Naive thymus-derived CD4-positive, alpha-beta T cell (primary cell): ENCODE measurements around the gene HMX1. TPM values are rescaled to one million over a fixed set of nuclear protein-coding genes. Genes with fewer than 3 reads are reported as not detected.

Experiments
- ATAC-seq: fragments of 150-1000 bp; cut with Tn5 transposase; 2 replicates; pipeline ENCODE4 v1.10.0; 2021; ENCODE audit warnings: mild to moderate bottlenecking, moderate library complexity
- CTCF ChIA-PET: fragments of 350-600 bp; sonication (Branson Sonifier 250); formaldehyde crosslinking; loops from one replicate; lab custom pipeline; 2021; ENCODE audit warnings: antibody characterized with exemption; lab: Charles Lee
- POLR2A ChIA-PET: fragments of 350-600 bp; sonication (Branson Sonifier 250); formaldehyde crosslinking; loops from one replicate; lab custom pipeline; 2021; ENCODE audit warnings: antibody characterized with exemption, inconsistent platforms; lab: Charles Lee
- DNase-seq, 9 donors: peaks; one replicate each; pipeline versions ENCODE4 v3.0.0 to v3.0.0-alpha.2; 2020 to 2022; ENCODE audit warnings: mixed read lengths in 1 of 9
- H3K27ac ChIP-seq: one replicate; pipeline ENCODE4 v1.7.0; 2013; ENCODE audit warnings: mild to moderate bottlenecking, low read depth, low read length, moderate library complexity
- H3K27me3 ChIP-seq, 2 donors: one replicate each; pipeline ENCODE4 v1.7.0; 2013; ENCODE audit warnings: low read length in 2 of 2, mild to moderate bottlenecking in 2 of 2, moderate library complexity in 2 of 2; ENCODE audit not compliant: control insufficient read depth in 2 of 2, insufficient read depth in 2 of 2
- H3K36me3 ChIP-seq, 3 experiments: 1 replicate in 2 of 3; 2 replicates in 1 of 3; pipeline ENCODE4 v1.7.0; 2013; ENCODE audit warnings: low read length in 3 of 3, mild to moderate bottlenecking in 3 of 3, moderate library complexity in 1 of 3; ENCODE audit not compliant: insufficient read depth in 3 of 3, control insufficient read depth in 2 of 3
- H3K4me1 ChIP-seq, 2 donors: one replicate each; pipeline ENCODE4 v1.7.0; 2013; ENCODE audit warnings: low read length in 2 of 2, mild to moderate bottlenecking in 2 of 2, moderate library complexity in 1 of 2; ENCODE audit not compliant: control insufficient read depth in 2 of 2, insufficient read depth in 2 of 2
- H3K4me3 ChIP-seq: 2 replicates; pipeline ENCODE4 v1.7.0; 2013; ENCODE audit warnings: mild to moderate bottlenecking, low read length
- H3K9me3 ChIP-seq, 3 experiments: 1 replicate in 2 of 3; 2 replicates in 1 of 3; pipeline ENCODE4 v1.7.0; 2013; ENCODE audit warnings: low read length in 3 of 3; ENCODE audit not compliant: control insufficient read depth in 2 of 3
- H3K27ac Mint-ChIP-seq, 9 donors: one replicate each; pipeline ENCODE4 v1.8.0; 2020 to 2022; ENCODE audit warnings: mixed read lengths in 9 of 9, mild to moderate bottlenecking in 8 of 9, moderate library complexity in 5 of 9, inconsistent platforms in 2 of 9
- H3K27me3 Mint-ChIP-seq, 5 donors: one replicate each; pipeline ENCODE4 v1.8.0; 2021 to 2022; ENCODE audit warnings: mixed read lengths in 5 of 5, mild to moderate bottlenecking in 1 of 5
- H3K36me3 Mint-ChIP-seq, 5 donors: one replicate each; pipeline ENCODE4 v1.8.0; 2020 to 2022; ENCODE audit warnings: mixed read lengths in 5 of 5, mild to moderate bottlenecking in 3 of 5, inconsistent platforms in 1 of 5
- H3K4me1 Mint-ChIP-seq, 7 donors: one replicate each; pipeline ENCODE4 v1.8.0; 2020 to 2022; ENCODE audit warnings: mixed read lengths in 7 of 7, mild to moderate bottlenecking in 3 of 7, inconsistent platforms in 1 of 7
- H3K4me3 Mint-ChIP-seq, 10 donors: one replicate each; pipeline ENCODE4 v1.8.0; 2020 to 2022; ENCODE audit warnings: mild to moderate bottlenecking in 10 of 10, mixed read lengths in 10 of 10, moderate library complexity in 6 of 10, inconsistent platforms in 2 of 10
- H3K9me3 Mint-ChIP-seq, 11 donors: one replicate each; pipeline ENCODE4 v1.8.0; 2020 to 2022; ENCODE audit warnings: mixed read lengths in 11 of 11, mild to moderate bottlenecking in 4 of 11, inconsistent platforms in 1 of 11, moderate library complexity in 1 of 11
- intact Hi-C, 2 donors: fragments of 100-400 bp; cut with micrococcal nuclease; formaldehyde crosslinking; loops; one replicate each; pipeline ENCODE4 v1.15.1; 2023
- polyA plus RNA-seq, 2 donors: library from polyadenylated mRNA; unstranded; fragments of 300-500 nt; fragmentation: Illumina TruSeq; gene quantifications; one replicate each; pipeline ENCODE4 v1.2.3, GENCODE V29; 2021
- total RNA-seq, 6 experiments: library from RNA in 5 of 6; stranded (reverse) in 5 of 6; gene quantifications; 1 replicate in 5 of 6; 2 replicates in 1 of 6; pipeline ENCODE4 v1.2.3 and lab custom pipeline; 2021 to 2026

Gene HMX1
- total and polyA plus RNA-seq, 7 experiments from 2014 or later = not detected

DNA sequence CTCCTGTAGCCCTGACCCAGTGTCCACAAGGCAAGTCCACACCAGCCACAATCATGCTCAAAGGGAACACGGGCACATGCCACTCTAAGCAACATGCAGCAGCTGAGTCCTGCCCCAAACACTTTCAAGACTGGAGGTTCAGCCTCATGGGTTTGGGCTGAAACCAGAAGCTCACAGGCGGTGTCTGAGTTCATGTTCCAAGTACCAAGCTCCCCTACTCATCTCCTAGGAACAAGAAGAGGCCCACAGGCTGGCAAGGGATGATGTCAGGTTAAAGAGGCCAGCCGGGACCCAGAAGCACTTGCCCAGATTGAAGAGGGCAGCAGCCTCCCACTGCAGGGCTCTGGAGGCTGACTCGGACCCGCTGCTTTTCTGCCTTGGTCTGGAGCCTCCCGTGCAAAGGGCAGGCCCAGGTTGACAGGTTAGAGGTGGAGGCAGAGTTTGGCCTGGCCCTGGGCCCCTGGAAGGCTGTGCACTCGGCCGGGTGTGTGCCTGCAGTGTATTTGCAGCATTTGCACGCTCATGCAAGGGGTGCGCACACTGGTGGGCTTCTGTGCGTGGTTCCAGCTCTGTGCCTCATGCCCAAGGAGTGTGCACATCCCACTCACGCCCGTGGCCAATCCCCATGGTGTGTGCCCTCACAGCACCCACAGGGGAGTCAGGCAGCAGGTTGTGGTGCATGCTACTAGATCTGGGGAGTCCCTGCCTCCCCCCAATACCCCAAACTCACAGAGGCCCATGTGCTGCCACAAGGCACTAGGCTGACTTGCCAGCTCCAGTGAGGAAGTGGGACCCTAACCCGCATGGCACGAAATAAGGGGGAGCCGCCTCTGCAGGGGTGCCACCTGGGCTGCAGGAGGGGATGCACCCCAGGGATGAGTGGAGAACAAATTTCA is 2.4 kb downstream of the HMX1 start:
- Mint-ChIP-seq H3K27me3 (peaks cover 45 to 76% (median 68%) of the 10 kb centered on the region in 5 donors), H3K27ac (peak overlapping the region in 1 of 9 donors; percentile 24), H3K36me3 (peaks cover 0 to 6% (median 0%) of the 10 kb centered on the region in 5 donors), H3K4me1 (peaks cover 0 to 19% (median 10%) of the 10 kb centered on the region in 7 donors), H3K4me3 (peak overlapping the region in 2 of 10 donors; percentile 16 to 23), H3K9me3 (peaks cover 0 to 4% (median 0%) of the 10 kb centered on the region in 11 donors)
- ATAC-seq (no peak), DNase-seq (no peak)
- intact Hi-C loops = no loop called here
- H3K4me1 ChIP-seq = no peaks in the 10 kb centered on the region
- peaks cover 0 to 3% of the 10 kb centered on the region in 2 donors for H3K27me3 ChIP-seq
- H3K4me3 ChIP-seq = no peak overlapping the region
- no peaks in the 10 kb centered on the region for H3K9me3 ChIP-seq
- CTCF ChIA-PET = no interaction called here
- POLR2A ChIA-PET = no interaction called here
- H3K27ac ChIP-seq = no peak overlapping the region
- no peaks in the 10 kb centered on the region for H3K36me3 ChIP-seq

DNA sequence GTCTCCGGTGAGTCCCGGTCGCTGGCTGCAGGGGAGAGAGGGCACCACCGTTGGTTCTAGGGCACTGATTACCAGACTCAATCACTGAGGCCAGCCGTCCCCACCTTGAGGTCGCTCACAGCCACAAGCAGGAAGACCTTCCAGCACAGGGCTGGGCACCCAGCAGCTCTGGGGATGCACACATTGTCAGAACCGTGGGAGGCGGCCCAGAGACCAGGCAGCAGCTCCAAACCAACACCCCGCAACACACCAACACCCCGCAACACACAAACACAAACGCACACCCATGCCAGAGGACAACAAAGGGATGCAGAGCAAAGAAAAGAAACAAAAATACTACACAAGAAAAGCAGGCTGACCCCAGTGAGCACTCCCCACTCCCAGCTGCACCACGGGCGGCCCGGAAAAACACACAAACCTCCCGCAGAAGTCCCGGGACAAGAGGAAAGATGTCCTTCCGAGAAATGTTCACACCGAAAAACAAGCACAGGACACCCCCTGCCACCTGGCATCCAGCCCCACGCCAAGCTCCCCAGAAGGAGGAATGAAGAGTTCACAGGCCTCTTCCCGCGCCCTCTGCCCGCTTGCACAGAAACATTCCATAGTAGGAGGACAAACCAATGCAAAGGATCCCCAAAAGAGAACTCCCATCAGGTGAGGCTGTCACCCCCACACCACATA is 3.2 kb downstream of the HMX1 start:
- H3K27ac ChIP-seq = no peak overlapping the region
- H3K27ac Mint-ChIP-seq = peak overlapping the region in 2 of 9 donors; percentile 17 to 24
- no peak for ATAC-seq
- H3K4me1 ChIP-seq = no peaks in the 10 kb centered on the region
- no peaks in the 10 kb centered on the region for H3K36me3 ChIP-seq
- POLR2A ChIA-PET = no interaction called here
- no peak for DNase-seq
- H3K4me3 Mint-ChIP-seq = peak overlapping the region in 1 of 10 donors; percentile 56
- peaks cover 3 to 4% of the 10 kb centered on the region in 2 donors for H3K27me3 ChIP-seq
- CTCF ChIA-PET = no interaction called here
- H3K9me3 Mint-ChIP-seq = peaks cover 0 to 4% (median 0%) of the 10 kb centered on the region in 11 donors
- H3K4me3 ChIP-seq = no peak overlapping the region
- H3K36me3 Mint-ChIP-seq = peaks cover 0 to 6% (median 0%) of the 10 kb centered on the region in 5 donors
- peaks cover 50 to 76% (median 64%) of the 10 kb centered on the region in 5 donors for H3K27me3 Mint-ChIP-seq
- intact Hi-C loops = no loop called here
- H3K9me3 ChIP-seq = no peaks in the 10 kb centered on the region
- H3K4me1 Mint-ChIP-seq = peaks cover 0 to 19% (median 10%) of the 10 kb centered on the region in 7 donors

DNA sequence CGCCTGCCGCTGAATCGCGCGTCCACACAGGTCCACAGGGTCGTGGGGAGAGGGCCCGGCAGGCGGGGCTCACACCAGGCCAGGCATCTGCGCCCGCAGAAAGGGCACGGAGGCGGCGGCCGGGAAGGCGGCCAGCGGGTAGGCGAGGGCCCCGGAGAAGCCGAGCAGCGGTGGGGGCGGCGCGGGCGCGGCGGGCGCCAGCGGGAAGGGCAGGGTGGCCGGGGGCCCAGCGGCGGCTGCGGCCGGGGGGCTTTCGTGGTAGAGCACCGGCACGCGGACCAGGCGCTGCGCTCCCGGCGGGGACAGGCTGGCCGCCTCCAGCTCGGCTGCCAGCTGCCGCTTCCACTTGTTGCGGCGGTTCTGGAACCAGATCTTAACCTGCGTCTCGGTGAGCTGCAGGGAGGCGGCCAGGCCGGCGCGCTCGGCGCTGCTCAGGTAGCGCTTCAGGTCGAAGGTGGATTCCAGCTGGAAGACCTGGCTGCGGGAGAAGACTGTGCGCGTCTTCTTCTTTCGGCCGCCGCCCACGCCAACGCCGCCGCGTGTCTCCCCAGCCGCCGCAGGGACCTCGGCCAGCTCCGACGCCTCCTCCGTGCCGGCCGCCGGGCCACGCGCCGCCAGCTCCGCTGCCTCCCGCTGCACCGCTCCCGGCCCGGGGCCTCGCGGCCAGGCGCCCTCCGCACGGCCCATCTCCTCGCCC is 3.9 kb downstream of the HMX1 start:
- no peaks in the 10 kb centered on the region for H3K4me1 ChIP-seq

DNA sequence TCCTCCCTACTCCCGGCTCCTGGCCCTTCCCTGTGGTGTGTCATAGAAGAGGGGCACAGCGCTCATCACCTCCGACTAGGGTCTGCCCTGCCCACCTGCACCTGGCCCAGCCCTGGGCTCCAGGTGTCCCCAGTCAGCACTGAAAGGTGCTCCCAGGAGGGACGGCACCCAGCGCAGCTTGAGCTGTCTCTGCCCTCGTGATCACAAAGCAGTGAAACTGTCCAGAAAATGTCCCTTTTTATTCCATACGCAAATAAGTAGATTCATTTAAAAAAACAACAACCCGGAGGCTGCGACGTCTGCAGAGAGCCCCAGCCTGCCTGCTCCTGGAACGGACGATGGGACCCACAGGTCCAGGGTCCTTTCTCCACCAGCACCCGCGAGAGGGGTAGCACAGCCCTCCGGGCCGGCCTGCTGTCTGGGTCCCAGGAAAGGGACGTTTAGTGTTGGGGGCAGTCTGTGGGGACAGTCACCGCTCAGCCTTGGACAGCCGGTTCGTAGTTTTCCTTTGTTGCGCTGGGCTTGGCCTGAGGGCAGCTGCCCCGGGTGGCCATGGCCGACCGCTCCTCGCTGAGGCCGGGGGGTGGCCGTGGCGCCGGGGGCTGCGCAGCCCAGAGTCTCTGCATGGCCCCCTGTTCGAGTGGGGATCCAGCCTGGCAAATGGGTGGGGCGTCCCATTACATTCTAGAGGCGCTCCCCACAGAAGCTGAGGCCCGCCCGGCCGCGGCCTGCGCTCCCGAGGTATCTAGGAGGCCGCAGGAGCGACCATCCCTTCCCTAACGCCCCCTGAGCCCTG is 4.6 kb downstream of the HMX1 start:
- CTCF ChIA-PET = no interaction called here
- Mint-ChIP-seq H3K27me3 (peaks cover 55 to 72% (median 64%) of the 10 kb centered on the region in 5 donors), H3K9me3 (peaks cover 0 to 4% (median 0%) of the 10 kb centered on the region in 11 donors), H3K27ac (peak overlapping the region in 1 of 9 donors; percentile 19), H3K36me3 (peaks cover 0 to 6% (median 0%) of the 10 kb centered on the region in 5 donors), H3K4me1 (peaks cover 0 to 21% (median 10%) of the 10 kb centered on the region in 7 donors), H3K4me3 (no peak overlapping the region)
- POLR2A ChIA-PET = no interaction called here
- ATAC-seq (no peak), DNase-seq (no peak)
- no peaks in the 10 kb centered on the region for H3K36me3 ChIP-seq
- H3K4me1 ChIP-seq = no peaks in the 10 kb centered on the region
- no peaks in the 10 kb centered on the region for H3K9me3 ChIP-seq
- no peak overlapping the region for H3K27ac ChIP-seq
- no peak overlapping the region for H3K4me3 ChIP-seq
- intact Hi-C loops = no loop called here
- H3K27me3 ChIP-seq = peaks cover 3 to 10% of the 10 kb centered on the region in 2 donors

More for the DNA sequence above, 3.9 kb downstream of the HMX1 start:
- Mint-ChIP-seq H3K4me3 (no peak overlapping the region), H3K9me3 (peaks cover 0 to 4% (median 0%) of the 10 kb centered on the region in 11 donors), H3K36me3 (peaks cover 0 to 6% (median 0%) of the 10 kb centered on the region in 5 donors), H3K27ac (no peak overlapping the region), H3K4me1 (peaks cover 0 to 19% (median 10%) of the 10 kb centered on the region in 7 donors), H3K27me3 (peaks cover 52 to 72% (median 64%) of the 10 kb centered on the region in 5 donors)
- ChIA-PET CTCF (no interaction called here), POLR2A (no interaction called here)
- Histone ChIP-seq H3K36me3 (no peaks in the 10 kb centered on the region), H3K9me3 (no peaks in the 10 kb centered on the region), H3K4me3 (no peak overlapping the region), H3K27ac (no peak overlapping the region), H3K27me3 (peaks cover 3 to 5% of the 10 kb centered on the region in 2 donors)
- ATAC-seq (no peak), DNase-seq (no peak)
- intact Hi-C loops = no loop called here

DNA sequence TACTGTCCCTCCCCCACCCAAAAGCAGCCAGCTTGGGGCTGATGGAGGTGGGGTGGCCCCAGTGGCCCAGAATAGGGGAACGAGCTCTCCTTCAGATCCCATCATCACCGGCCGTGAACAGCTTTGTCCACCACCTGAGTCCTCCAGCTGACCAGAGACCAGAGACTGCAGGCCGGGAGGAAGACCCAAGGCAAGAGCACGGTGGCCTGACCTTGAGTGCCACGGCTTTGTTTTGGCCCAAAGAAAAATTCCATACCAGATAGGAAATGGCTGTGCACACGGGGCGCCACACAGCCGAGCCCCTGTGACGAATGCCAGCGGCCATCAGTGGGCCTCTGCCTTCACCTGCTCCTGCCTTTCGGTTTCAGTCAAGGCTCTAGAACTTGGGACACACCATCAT is 5.2 kb downstream of the HMX1 start:
- Histone ChIP-seq H3K9me3 (no peaks in the 10 kb centered on the region), H3K36me3 (no peaks in the 10 kb centered on the region), H3K4me3 (no peak overlapping the region), H3K27ac (no peak overlapping the region), H3K27me3 (peaks cover 3 to 11% of the 10 kb centered on the region in 2 donors), H3K4me1 (no peaks in the 10 kb centered on the region)
- ATAC-seq = no peak
- Mint-ChIP-seq H3K36me3 (peaks cover 0 to 6% (median 0%) of the 10 kb centered on the region in 5 donors), H3K27me3 (peaks cover 55 to 71% (median 64%) of the 10 kb centered on the region in 5 donors), H3K4me1 (peaks cover 0 to 21% (median 10%) of the 10 kb centered on the region in 7 donors), H3K4me3 (no peak overlapping the region), H3K27ac (no peak overlapping the region), H3K9me3 (peaks cover 0 to 4% (median 0%) of the 10 kb centered on the region in 11 donors)
- POLR2A ChIA-PET = no interaction called here
- CTCF ChIA-PET = no interaction called here
- intact Hi-C loops = no loop called here
- DNase-seq = no peak
